ENCODE data around the gene ZNF343.

The ZNF343 gene

GRCh38 chr20:2451422-2451821, 57.3 kb downstream of the ZNF343 start:
- TF ChIP-seq MYC (IDR thresholded peaks at IDR 0.05; ENCODE audit: low read depth, low read length) (no peak), CTCF (IDR thresholded peaks at IDR 0.05; ENCODE audit: low read depth, low read length) (no peak), POLR2A (IDR thresholded peaks at IDR 0.05; ENCODE audit: extremely low read depth, insufficient read length) (no peak)
- TF ChIP-seq, protein P1, sequence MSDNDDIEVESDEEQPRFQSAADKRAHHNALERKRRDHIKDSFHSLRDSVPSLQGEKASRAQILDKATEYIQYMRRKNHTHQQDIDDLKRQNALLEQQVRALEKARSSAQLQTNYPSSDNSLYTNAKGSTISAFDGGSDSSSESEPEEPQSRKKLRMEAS (IDR thresholded peaks at IDR 0.05; ENCODE audit: low read depth, low read length): no peak
- no peak overlapping the region for H3K4me3 ChIP-seq (ENCODE audit: low read depth, low read length)
- DNase-seq (ENCODE audit: low read depth): no peak

DNA sequence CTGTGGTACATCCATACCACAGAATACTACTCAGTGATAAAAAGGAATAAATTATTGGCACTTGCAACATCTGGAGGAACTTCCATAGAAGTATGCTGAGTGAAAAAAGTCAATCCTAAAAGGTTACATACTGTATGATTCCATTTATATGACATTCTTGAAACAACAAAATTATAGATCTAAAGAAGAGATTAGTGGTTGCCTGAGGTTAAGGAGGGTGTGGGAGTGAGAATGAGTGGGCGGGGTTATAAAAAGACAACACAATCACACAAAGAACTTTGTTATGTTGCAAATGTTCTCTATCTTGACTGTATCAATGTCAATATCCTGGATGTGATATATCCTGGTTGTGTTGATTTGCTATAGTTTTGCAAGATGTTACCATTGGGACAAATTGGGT, 59.3 kb downstream of the ZNF343 start:
- no peak for DNase-seq (ENCODE audit: low read depth)
- no peak for TF ChIP-seq MYC (IDR thresholded peaks at IDR 0.05; ENCODE audit: low read depth, low read length)
- TF ChIP-seq, protein P1 (IDR thresholded peaks at IDR 0.05; ENCODE audit: low read depth, low read length): no peak
- no peak for TF ChIP-seq CTCF (IDR thresholded peaks at IDR 0.05; ENCODE audit: low read depth, low read length)
- no peak for TF ChIP-seq POLR2A (IDR thresholded peaks at IDR 0.05; ENCODE audit: extremely low read depth, insufficient read length)

GRCh38 chr20:2446845-2447244, 61.9 kb downstream of the ZNF343 start:
- H3K4me3 ChIP-seq (ENCODE audit: low read depth, low read length): no peak overlapping the region
- DNase-seq (ENCODE audit: low read depth): no peak
- TF ChIP-seq POLR2A (IDR thresholded peaks at IDR 0.05; ENCODE audit: extremely low read depth, insufficient read length) (no peak), CTCF (IDR thresholded peaks at IDR 0.05; ENCODE audit: low read depth, low read length) (no peak), MYC (IDR thresholded peaks at IDR 0.05; ENCODE audit: low read depth, low read length) (no peak)
- TF ChIP-seq, protein P1 (IDR thresholded peaks at IDR 0.05; ENCODE audit: low read depth, low read length): no peak

More for the DNA sequence above, 59.3 kb downstream of the ZNF343 start:
- no peak overlapping the region for H3K4me3 ChIP-seq (ENCODE audit: low read depth, low read length)

Data from NB4 (cell line).